Panc1 (cell line): ENCODE results near the gene MAG. TPM values are rescaled to one million over a fixed set of nuclear protein-coding genes. Genes with fewer than 3 reads are reported as not detected.

Experiments used
- ATAC-seq: fragments of 200-7000 bp; cut with Tn5 transposase; 2 replicates; pipeline ENCODE4 v1.9.1; 2020; ENCODE audit warnings: mild to moderate bottlenecking, moderate library complexity
- BruUV-seq: library from RNA; stranded (reverse); fragments of 400-500 nt; replicated peaks from 2 replicates; lab custom pipeline; 2021; lab: Mats Ljungman, UMichigan
- CTCF ChIA-PET: fragments of 300-600 bp; sonication (Branson Sonifier 250); formaldehyde crosslinking; loops from one replicate; lab custom pipeline; 2022; ENCODE audit warnings: antibody characterized with exemption; lab: Charles Lee
- POLR2A ChIA-PET: fragments of 300-600 bp; sonication (Branson Sonifier 250); formaldehyde crosslinking; loops from one replicate; lab custom pipeline; 2022; ENCODE audit warnings: antibody characterized with exemption; lab: Charles Lee
- DNase-seq: peaks from one replicate; pipeline ENCODE4 v3.0.0-alpha.2; 2010; ENCODE audit warnings: low read depth, low spot score
- H3K27ac ChIP-seq: 2 replicates; pipeline ENCODE4 v1.5.1; 2011; ENCODE audit warnings: mild to moderate bottlenecking, low read length, inconsistent platforms
- H3K27me3 ChIP-seq: fragments of 200-500 bp; sonication (Bioruptor generic); 2 replicates; pipeline ENCODE4 v1.6.0; 2014; ENCODE audit warnings: low read length, inconsistent platforms; ENCODE audit not compliant: control insufficient read depth, insufficient read depth
- H3K36me3 ChIP-seq: fragments of 200-500 bp; sonication (Bioruptor generic); 2 replicates; pipeline ENCODE4 v1.5.1; 2014; ENCODE audit warnings: inconsistent platforms, mild to moderate bottlenecking, low read length, moderate library complexity; ENCODE audit not compliant: control insufficient read depth, insufficient read depth
- H3K4me1 ChIP-seq: 2 replicates; pipeline ENCODE4 v1.5.1; 2011; ENCODE audit warnings: inconsistent platforms, mild to moderate bottlenecking, low read length, moderate library complexity; ENCODE audit not compliant: control insufficient read depth, insufficient read depth
- H3K4me3 ChIP-seq, 2 experiments: 2 replicates each; pipeline ENCODE4 v1.5.1; 2011 to 2012; ENCODE audit warnings: low read depth in 2 of 2, low read length in 2 of 2, mild to moderate bottlenecking in 2 of 2, inconsistent platforms in 1 of 2, moderate library complexity in 1 of 2
- H3K9me3 ChIP-seq: fragments of 200-500 bp; sonication (Bioruptor generic); 2 replicates; pipeline ENCODE4 v1.5.1; 2014; ENCODE audit warnings: low read depth, mild to moderate bottlenecking, inconsistent platforms, low read length, moderate library complexity; ENCODE audit not compliant: control insufficient read depth, insufficient read depth
- CTCF ChIP-seq: fragments of 450-650 bp; IDR thresholded peaks from 2 replicates; pipeline ENCODE4 v1.5.1; 2017; ENCODE audit warnings: mild to moderate bottlenecking
- POLR2AphosphoS5 ChIP-seq: IDR thresholded peaks from 2 replicates; pipeline ENCODE4 v1.6.1; 2012; ENCODE audit warnings: mild to moderate bottlenecking, low read depth, low read length, moderate library complexity
- REST ChIP-seq, 2 experiments: IDR thresholded peaks; 2 replicates each; pipeline ENCODE4 v1.6.1; 2011 to 2012; ENCODE audit warnings: low read depth in 2 of 2, control low read depth in 1 of 2, low read length in 1 of 2, mild to moderate bottlenecking in 1 of 2, moderate library complexity in 1 of 2; ENCODE audit not compliant: insufficient read depth in 1 of 2
- SIN3A ChIP-seq: IDR thresholded peaks from 2 replicates; pipeline ENCODE4 v1.6.1; 2012; ENCODE audit warnings: low read depth, mild to moderate bottlenecking, low read length, moderate library complexity, borderline replicate concordance; ENCODE audit not compliant: insufficient read depth
- TCF7L2 ChIP-seq: IDR thresholded peaks from 2 replicates; pipeline ENCODE4 v1.6.1; 2011; ENCODE audit warnings: mild to moderate bottlenecking, low read depth, low read length, inconsistent platforms
- in situ Hi-C: cut with HindIII; loops from 2 replicates; pipeline ENCODE4 v1.10.0; 2016; ENCODE audit warnings: low sequenced_read_pairs, low pct_unique_long_range_greater_than_20kb
- intact Hi-C: fragments of 100-400 bp; cut with micrococcal nuclease; formaldehyde crosslinking; loops from one replicate; pipeline ENCODE4 v1.10.0; 2022; ENCODE audit not compliant: unreplicated experiment
- total RNA-seq: library from RNA; stranded (reverse); gene quantifications from one replicate; pipeline ENCODE4 v1.2.1, GENCODE V29; 2021; ENCODE audit not compliant: unreplicated experiment

MAG gene
- total RNA-seq, 1 experiment from 2014 or later = not detected

GRCh38 chr19:35293808-35294207 is 1.8 kb downstream of the MAG start:
- Histone ChIP-seq H3K9me3 (no peaks in the 10 kb centered on the region), H3K27me3 (no peaks in the 10 kb centered on the region; the same call in 1 of the 2 replicates), H3K27ac (no peak overlapping the region), H3K4me3 (no peak overlapping the region), H3K36me3 (no peaks in the 10 kb centered on the region), H3K4me1 (no peaks in the 10 kb centered on the region)
- ATAC-seq = no peak
- DNase-seq = no peak
- ChIA-PET POLR2A (no interaction called here), CTCF (no interaction called here)
- TF ChIP-seq CTCF (no peak), TCF7L2 (no peak), SIN3A (no peak), REST (IDR thresholded peaks at IDR 0.05; ENCODE audit: insufficient read depth in 1 of 2, low read depth in 2 of 2, low read length in 1 of 2) (no peak), POLR2AphosphoS5 (no peak)
- in situ Hi-C loops (no loop called here), intact Hi-C loops (no loop called here)
- no TSS peak for BruUV-seq

- H3K4me3 ChIP-seq = no peak overlapping the region
- in situ Hi-C loops = no loop called here
- no peaks in the 10 kb centered on the region; the same call in 1 of the 2 replicates for H3K27me3 ChIP-seq
- H3K36me3 ChIP-seq = no peaks in the 10 kb centered on the region
- no peaks in the 10 kb centered on the region for H3K4me1 ChIP-seq
- no TSS peak for BruUV-seq
- TF ChIP-seq TCF7L2 (no peak), SIN3A (no peak), REST (IDR thresholded peaks at IDR 0.05; ENCODE audit: insufficient read depth in 1 of 2, low read depth in 2 of 2, low read length in 1 of 2) (no peak), POLR2AphosphoS5 (no peak), CTCF (no peak)
- intact Hi-C loops = no loop called here
- H3K27ac ChIP-seq = no peak overlapping the region
- ChIA-PET CTCF (no interaction called here), POLR2A (no interaction called here)
- DNase-seq (no peak), ATAC-seq (no peak)
- no peaks in the 10 kb centered on the region for H3K9me3 ChIP-seq
Measured at GRCh38 chr19:35294328-35294727, 2.4 kb downstream of the MAG start.
